KMS-11 (cell line): ENCODE data around the gene MRPL12.

ENCODE experiments used
- H2AFZ ChIP-seq: fragments of 200-600 bp; sonication (generic); 2 replicates; pipeline ENCODE4 v1.6.1; 2016; ENCODE audit warnings: antibody characterized with exemption, mixed run types, low read depth
- H3K27ac ChIP-seq: fragments of 200-600 bp; sonication (generic); 2 replicates; pipeline ENCODE4 v1.6.1; 2016; ENCODE audit warnings: mild to moderate bottlenecking, mixed run types
- H3K27me3 ChIP-seq: fragments of 200-600 bp; sonication (generic); 2 replicates; pipeline ENCODE4 v1.6.1; 2017; ENCODE audit warnings: mild to moderate bottlenecking, low read depth, mixed run types, moderate library complexity; ENCODE audit not compliant: insufficient read depth
- H3K36me3 ChIP-seq: fragments of 200-600 bp; sonication (generic); 2 replicates; pipeline ENCODE4 v1.6.1; 2017; ENCODE audit warnings: mild to moderate bottlenecking, mixed run types; ENCODE audit not compliant: insufficient read depth
- H3K4me1 ChIP-seq: fragments of 200-600 bp; sonication (generic); 2 replicates; pipeline ENCODE4 v1.6.1; 2016; ENCODE audit warnings: mild to moderate bottlenecking, low read depth, mixed run types; ENCODE audit not compliant: poor library complexity, severe bottlenecking
- H3K4me2 ChIP-seq: fragments of 200-600 bp; sonication (generic); 2 replicates; pipeline ENCODE4 v1.7.0; 2016; ENCODE audit warnings: mild to moderate bottlenecking, mixed run types
- H3K4me3 ChIP-seq: fragments of 200-600 bp; sonication (generic); IDR thresholded peaks from 2 replicates; pipeline ENCODE4 v1.6.1; 2017; ENCODE audit warnings: low read depth, low read length, mixed read lengths; ENCODE audit not compliant: insufficient read depth
- H3K79me2 ChIP-seq: fragments of 200-600 bp; sonication (generic); 2 replicates; pipeline ENCODE4 v1.6.1; 2016; ENCODE audit warnings: low read depth, mixed run types; ENCODE audit not compliant: insufficient read depth
- H3K9ac ChIP-seq: fragments of 200-600 bp; sonication (generic); 2 replicates; pipeline ENCODE4 v1.6.1; 2016; ENCODE audit warnings: mild to moderate bottlenecking, mixed run types
- H4K20me1 ChIP-seq: fragments of 200-600 bp; sonication (generic); 2 replicates; pipeline ENCODE4 v1.6.1; 2016; ENCODE audit warnings: mild to moderate bottlenecking, mixed run types; ENCODE audit not compliant: insufficient read depth
- TF ChIP-seq, protein P1 (sequence below): fragments of 200-600 bp; sonication (generic); conservative IDR thresholded peaks from 2 replicates; pipeline ENCODE4 v1.6.1; 2017; ENCODE audit warnings: low read depth, mild to moderate bottlenecking, antibody characterized with exemption, low read length, moderate library complexity, mixed read lengths

Gene MRPL12

DNA sequence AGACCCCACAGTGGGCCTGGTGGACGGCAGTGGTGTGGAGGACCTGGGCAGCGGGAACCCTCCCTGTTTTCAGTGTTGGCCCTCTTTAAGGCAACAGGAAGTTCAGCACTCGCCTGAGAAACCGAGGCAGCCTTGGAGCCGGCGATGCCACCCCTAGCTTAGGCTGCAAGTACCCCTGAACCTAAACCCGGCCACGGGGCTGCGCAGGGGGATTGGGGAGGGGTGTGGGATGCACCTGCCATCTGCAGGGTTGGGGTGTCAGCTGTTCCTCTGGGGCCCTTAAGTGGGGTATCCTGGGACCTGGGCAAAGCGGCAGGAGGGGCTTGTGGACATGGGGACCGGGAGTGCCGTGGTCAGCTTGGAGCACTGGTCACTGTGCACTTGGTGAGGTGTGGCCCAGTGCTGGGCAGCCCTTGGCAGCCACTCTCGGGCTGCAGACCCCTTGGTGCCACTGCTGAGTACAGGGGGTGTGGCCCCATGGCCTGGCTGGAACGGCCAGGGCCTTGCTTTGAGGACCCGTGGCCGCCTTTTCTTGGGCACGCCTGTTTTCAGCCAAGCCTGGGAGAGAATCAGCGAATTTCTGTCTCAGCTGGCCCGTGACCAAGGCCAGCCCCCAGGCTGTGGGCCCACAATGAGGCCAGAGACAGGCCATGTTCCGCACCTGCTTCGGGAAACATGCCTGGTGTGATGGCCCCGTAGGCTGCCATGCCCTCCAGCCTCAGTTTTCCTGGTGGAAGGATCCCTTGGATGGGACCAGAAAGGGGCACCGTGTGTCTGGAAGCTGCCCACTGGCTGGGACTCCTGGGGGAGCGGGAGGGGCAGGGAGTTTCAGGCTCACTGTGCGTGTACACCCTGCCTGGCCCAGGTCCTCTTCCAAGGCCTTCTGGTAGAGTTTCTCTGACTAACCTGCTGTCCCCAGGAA lies 4.8 kb downstream of the MRPL12 start:
- H3K4me3 ChIP-seq, result no peak overlapping the region
- no peak overlapping the region for H3K9ac ChIP-seq
- no peak overlapping the region for H3K4me2 ChIP-seq
- H3K4me1 ChIP-seq, result peaks cover 31% of the 10 kb centered on the region
- H3K79me2 ChIP-seq, result peaks cover 40% of the 10 kb centered on the region
- H3K27ac ChIP-seq, result no peak overlapping the region
- no peaks in the 10 kb centered on the region for H4K20me1 ChIP-seq
- peaks cover 7% of the 10 kb centered on the region; the same call in 1 of the 2 replicates for H3K36me3 ChIP-seq
- no peak overlapping the region for H2AFZ ChIP-seq
- TF ChIP-seq, protein P1, sequence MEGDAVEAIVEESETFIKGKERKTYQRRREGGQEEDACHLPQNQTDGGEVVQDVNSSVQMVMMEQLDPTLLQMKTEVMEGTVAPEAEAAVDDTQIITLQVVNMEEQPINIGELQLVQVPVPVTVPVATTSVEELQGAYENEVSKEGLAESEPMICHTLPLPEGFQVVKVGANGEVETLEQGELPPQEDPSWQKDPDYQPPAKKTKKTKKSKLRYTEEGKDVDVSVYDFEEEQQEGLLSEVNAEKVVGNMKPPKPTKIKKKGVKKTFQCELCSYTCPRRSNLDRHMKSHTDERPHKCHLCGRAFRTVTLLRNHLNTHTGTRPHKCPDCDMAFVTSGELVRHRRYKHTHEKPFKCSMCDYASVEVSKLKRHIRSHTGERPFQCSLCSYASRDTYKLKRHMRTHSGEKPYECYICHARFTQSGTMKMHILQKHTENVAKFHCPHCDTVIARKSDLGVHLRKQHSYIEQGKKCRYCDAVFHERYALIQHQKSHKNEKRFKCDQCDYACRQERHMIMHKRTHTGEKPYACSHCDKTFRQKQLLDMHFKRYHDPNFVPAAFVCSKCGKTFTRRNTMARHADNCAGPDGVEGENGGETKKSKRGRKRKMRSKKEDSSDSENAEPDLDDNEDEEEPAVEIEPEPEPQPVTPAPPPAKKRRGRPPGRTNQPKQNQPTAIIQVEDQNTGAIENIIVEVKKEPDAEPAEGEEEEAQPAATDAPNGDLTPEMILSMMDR, result no peak
- no peaks in the 10 kb centered on the region for H3K27me3 ChIP-seq

DNA sequence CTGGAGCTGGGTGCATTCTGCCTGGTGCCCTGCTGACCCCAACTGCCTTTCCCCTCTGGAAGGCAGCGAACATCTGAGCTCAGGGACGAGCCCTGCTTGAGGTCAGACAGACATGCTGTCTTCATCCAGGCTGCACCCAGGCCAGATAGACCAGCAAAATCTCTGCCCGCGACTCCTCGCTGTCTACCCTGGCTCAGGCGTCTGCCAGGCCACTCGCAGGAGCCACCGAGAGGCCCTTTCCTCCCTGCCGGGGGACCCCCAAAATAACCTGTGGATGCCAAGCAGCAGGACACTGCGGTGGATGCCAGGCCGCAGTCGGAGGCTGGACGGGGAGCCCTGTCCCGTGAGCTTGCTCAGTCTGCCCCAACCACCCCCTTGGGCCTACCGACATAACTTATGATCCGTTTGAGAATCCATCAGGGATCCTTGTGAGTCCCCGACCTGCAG lies 5.6 kb downstream of the MRPL12 start:
- no peaks in the 10 kb centered on the region for H3K27me3 ChIP-seq
- peaks cover 39% of the 10 kb centered on the region for H3K4me1 ChIP-seq
- H2AFZ ChIP-seq, result no peak overlapping the region
- H4K20me1 ChIP-seq, result no peaks in the 10 kb centered on the region
- H3K9ac ChIP-seq, result no peak overlapping the region
- no peak overlapping the region for H3K4me2 ChIP-seq
- peaks cover 7% of the 10 kb centered on the region; the same call in 1 of the 2 replicates for H3K36me3 ChIP-seq
- no peak overlapping the region for H3K27ac ChIP-seq
- H3K4me3 ChIP-seq, result no peak overlapping the region
- H3K79me2 ChIP-seq, result peaks cover 40% of the 10 kb centered on the region
- TF ChIP-seq, protein P1, result no peak

DNA sequence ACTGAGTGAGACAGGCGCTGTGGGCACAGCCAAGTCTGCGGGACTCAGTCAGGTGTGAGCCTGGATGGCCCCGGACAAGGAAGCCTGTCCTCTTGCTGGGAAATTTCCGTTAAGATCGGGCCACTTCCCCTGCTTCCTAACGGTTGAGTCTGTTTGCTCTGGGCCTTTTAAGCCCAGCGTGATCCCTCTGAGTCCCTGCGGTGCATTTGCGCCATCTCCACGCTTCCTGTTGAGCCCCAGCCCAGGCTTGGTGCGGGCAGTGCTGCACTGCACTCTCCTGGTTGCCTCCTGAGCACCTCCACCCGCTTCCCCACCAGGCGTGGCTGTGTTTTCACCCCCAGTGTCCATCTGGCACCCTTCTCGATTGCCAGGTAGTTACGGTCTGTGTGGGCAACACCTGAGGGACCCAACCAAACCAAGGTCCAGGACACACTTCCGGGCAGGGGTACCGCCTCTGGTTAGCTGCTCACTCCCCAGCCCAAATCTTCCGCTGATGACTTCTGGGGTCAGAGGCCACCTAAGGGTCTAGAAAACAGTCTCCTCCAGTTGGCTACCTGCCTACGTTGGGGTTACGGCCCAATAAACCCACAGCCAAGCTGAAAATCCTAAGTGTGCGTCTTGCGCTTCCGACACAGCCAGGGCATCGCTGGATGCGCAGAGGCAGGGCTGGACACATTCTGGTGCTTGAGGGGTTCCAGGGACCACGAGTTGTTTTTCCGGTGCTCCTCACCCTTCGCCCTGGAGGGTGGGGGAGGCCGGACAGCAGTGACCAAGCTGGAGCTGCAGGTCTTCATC lies 7.5 kb downstream of the MRPL12 start:
- no peaks in the 10 kb centered on the region for H4K20me1 ChIP-seq
- peaks cover 38% of the 10 kb centered on the region for H3K79me2 ChIP-seq
- no peak overlapping the region for H3K4me3 ChIP-seq
- peaks cover 7% of the 10 kb centered on the region; the same call in 1 of the 2 replicates for H3K36me3 ChIP-seq
- peak overlapping the region; percentile 84 for H3K4me2 ChIP-seq
- peak overlapping the region; percentile 78; the same call in 1 of the 2 replicates for H3K27ac ChIP-seq
- no peaks in the 10 kb centered on the region for H3K27me3 ChIP-seq
- no peak overlapping the region for H2AFZ ChIP-seq
- peak overlapping the region; percentile 57; the same call in 1 of the 2 replicates for H3K9ac ChIP-seq
- peaks cover 32% of the 10 kb centered on the region for H3K4me1 ChIP-seq
- TF ChIP-seq, protein P1, result no peak

DNA sequence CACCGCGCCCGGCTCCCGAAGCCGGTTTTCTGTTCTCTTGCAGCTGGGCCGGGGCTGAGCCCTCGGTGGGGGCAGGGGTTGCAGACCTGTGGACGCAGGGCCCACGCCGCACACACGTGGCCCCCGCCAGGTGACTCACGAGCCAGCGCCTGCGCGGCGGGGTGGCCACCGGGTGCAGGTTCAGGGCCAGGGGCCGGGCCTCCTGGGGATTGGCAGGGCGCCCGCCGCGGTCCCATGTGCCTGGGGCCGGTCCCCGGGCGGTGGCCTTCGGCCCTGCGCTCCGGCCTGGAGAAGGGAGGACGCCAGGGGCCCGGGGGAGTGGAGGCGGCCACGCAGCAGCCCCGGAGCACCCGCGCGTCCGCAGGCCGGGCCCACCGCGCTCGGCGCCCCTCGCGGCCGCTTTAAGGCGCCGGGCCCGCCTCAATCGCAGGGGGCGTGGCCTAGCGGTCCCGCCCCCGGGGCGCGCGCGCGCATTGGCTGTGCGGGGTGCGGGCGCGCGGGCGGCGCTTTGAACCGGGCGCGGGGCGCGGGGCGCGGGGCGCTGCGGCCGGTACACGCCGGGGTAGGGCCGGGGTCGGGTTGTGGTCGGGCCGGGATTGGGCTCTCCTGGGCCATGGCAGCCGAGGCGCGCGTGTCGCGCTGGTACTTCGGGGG lies 8.8 kb downstream of the MRPL12 start, which contains the start of gene SLC25A10:
SLC25A10 (plus strand) TSS at position 471 of the 654 bp plus-strand sequence; CDS start at position 614, 143 bp downstream.
- Histone ChIP-seq H3K4me2 (peak within 1 kb of the TSS; percentile 99), H3K4me3 (no peak within 1 kb of the TSS), H3K27ac (peak within 1 kb of the TSS; percentile 78), H4K20me1 (no peaks in the 10 kb centered on the region), H3K36me3 (peaks cover 6% of the 10 kb centered on the region; the same call in 1 of the 2 replicates), H3K9ac (peak within 1 kb of the TSS; percentile 57), H3K79me2 (peaks cover 27% of the 10 kb centered on the region), H3K4me1 (peaks cover 32% of the 10 kb centered on the region), H2AFZ (peak within 1 kb of the TSS; percentile 24; the same call in 1 of the 2 replicates), H3K27me3 (no peaks in the 10 kb centered on the region)
- TF ChIP-seq, protein P1, result no peak
